Stimulated activated CD4-positive, alpha-beta T cell treated with anti-CD3 and anti-CD28 coated beads, Interleukin-12 subunit alpha, Interleukin-12 subunit beta, amount 100 ng/mL, for 24 hours (primary cell): ENCODE measurements around the gene OCIAD1.
"Not testable (repeated sequence)": the region's sequence is repeated elsewhere in the genome, so short reads cannot be mapped to it uniquely, and the experiment has no call there.

Experiments used
- DNase-seq, 2 experiments: peaks; one replicate each; pipeline ENCODE4 v3.0.0-alpha.2; 2020; ENCODE audit warnings: low read depth in 2 of 2

OCIAD1 gene

GRCh38 chr4:48821431-48821830 lies 9.5 kb upstream of the OCIAD1 start:
- not testable (repeated sequence) for DNase-seq

DNA sequence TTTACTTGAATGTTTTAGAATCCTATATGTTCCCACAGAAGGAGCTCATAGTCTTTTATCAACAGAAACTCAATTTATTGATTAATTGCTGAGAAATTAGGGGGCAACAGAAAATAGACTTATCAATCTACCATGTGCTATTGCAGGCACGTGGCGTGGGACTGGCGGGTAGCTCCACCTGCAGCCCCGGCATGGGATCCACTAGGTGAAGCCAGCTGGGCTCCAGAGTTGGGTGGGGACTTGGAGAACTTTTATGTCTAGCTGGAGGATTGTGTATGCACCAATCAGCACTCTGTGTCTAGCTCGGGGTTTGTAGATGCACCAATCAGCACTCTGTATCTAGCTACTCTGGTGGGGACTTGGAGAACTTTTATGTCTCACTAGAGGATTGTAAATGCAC lies 3.3 kb upstream of the OCIAD1 start:
- DNase-seq = no peak

DNA sequence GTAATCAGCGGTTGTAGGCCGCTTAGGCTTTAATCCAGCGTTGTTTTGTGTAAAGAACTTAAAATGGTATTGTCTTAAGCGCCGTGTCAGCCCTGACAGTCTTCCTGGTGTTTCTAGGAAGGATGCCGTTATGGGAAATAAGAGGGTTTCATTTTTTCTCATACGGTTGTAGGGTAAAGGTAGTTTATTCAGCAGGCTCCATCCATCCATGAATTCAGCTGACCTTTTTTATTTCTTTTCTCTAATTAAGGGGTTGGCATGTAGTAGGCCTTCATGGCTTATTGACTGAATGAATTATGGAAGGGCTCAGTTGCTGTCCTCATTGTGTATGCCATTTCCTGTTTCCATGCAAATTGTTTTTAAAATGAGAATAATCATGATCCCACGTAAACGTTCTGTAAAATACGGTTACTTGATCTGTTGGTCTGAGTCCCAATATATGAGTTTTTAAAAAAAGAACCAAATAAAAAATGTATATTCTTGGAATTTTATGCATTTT lies 693 bp downstream of the OCIAD1 start:
- DNase-seq = no peak

DNA sequence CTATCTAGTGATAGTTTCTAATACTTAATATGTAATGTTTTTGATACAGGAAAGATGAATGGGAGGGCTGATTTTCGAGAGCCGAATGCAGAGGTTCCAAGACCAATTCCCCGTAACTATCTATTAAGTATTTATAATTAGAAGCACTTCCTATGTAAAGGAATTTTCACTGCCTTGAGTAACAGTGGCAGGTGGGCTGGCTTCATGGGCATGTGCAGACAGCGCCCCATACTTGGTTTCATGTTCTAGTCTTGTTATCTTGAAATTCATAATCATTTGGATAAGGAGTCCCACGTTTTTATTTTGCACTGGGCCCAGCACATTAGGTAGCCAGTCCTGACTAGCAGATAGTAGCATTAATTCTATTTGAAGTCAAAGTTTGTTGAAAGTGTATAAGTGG lies 1.7 kb downstream of the OCIAD1 start:
- no peak for DNase-seq

DNA sequence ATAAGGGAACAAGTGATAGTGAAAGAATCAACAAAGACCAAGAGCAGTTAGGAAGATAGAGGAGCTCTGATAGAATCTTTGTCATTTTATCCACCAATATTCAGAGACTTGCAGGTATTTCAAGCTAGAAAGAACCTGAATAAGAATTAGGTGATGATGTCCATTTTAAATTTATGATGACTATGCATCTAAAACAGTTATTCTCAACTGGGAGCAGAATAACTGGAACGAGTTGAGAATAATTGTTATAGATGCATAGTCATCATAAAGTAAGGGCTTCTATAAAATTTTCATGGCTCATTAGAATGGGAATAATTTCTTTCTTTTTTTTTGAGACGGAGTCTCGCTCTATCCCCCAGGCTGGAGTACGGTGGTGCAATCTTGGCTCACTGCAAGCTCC lies 5.8 kb downstream of the OCIAD1 start:
- no peak for DNase-seq

GRCh38 chr4:48841045-48841827 lies 10.3 kb downstream of the OCIAD1 start:
- no peak for DNase-seq

DNA sequence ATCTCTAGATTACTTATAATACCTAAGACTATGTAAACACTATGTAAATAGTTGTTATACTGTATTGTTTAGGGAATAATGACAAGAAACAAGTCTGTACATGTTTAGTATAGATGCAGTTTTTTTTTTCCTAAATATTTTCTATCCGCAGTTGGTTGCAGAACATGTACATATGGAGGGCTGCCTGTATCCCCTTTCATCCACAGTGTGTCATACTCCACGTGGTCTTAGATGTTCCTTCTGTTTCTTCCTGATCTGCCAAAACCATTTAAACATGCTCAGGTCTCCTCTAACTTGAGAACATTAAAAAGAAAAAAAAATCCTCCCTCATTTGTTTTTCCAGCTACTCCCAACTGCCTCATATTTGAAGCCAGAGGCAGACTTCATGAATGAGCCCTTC lies 14.0 kb downstream of the OCIAD1 start:
- DNase-seq = no peak

DNA sequence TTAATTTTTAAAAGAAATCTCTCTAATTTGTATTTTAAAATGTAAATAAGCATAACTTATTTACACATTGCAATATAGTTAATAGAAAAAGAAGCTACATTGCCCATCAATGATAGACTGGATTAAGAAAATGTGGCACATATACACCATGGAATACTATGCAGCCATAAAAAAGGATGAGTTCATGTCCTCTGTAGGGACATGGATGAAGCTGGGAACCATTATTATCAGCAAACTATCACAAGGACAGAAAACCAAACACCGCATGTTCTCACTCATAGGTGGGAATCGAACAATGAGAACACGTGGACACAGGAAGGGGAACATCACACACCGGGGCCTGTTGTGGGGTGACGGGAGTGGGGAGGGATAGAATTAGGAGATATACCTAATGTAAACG lies 17.9 kb downstream of the OCIAD1 start:
- not testable (repeated sequence) for DNase-seq

DNA sequence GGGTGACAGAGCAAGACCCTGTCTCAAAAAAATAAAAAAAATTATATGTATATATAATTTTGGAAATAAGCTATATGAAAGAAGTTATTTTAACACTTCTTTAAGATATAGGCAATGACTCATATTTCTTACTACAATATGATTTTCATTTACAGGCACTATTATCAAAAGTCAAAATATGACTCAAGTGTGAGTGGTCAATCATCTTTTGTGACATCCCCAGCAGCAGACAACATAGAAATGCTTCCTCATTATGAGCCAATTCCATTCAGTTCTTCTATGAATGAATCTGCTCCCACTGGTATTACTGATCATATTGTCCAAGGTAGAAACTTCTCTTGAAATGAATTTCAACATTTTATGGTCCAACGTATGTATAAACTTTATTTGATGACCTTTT lies 20.8 kb downstream of the OCIAD1 start:
- no peak for DNase-seq

DNA sequence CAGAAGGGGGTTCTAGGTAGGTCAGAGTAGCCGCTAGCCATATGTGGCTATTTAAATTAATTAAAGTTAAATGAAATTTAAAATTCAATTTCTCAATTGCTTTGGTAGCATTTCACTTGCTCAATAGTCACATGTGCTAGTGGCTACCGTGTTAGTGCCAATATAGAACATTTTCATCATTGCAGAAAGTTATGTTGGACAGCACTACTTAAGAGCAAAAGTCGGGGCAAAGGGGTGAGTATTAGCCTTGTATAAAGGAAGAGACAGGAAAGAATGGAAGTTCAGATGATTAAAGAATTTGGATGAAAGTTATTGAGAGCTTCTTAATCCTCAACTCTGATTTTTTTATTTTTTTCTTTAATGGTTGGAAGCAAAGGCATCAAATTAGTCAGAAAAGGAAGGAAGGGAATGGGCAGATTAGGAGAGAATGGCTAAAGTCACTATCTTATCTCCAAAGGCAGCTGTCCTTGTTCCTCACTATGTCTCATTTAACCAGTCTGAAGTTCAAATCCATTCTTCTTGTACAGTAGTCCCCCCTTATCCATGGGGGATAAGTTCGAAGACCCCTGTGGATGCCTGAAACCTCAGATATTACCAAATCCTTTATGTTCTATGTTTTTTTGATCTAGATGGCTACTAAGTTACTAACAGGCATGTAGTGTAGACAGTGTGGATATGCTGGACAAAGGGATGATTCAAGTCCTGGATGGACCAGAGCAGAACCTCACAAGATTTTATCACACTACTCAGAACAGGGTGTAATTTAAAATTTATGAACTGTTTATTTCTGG lies 22.9 kb downstream of the OCIAD1 start:
- no peak for DNase-seq

DNA sequence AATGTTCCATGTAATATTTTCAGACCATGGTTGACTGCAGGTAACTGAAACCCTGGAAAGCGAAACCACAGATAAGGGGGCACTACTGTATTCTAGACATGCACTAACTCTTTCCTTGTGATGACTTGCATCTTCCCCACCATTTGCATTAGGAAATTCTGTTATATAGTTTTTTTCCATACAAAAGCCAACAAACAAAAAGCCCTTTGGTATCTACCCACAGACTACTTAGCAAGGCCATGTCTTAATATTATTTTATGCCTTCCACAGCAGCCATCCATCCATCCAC lies 23.5 kb downstream of the OCIAD1 start:
- no peak for DNase-seq

DNA sequence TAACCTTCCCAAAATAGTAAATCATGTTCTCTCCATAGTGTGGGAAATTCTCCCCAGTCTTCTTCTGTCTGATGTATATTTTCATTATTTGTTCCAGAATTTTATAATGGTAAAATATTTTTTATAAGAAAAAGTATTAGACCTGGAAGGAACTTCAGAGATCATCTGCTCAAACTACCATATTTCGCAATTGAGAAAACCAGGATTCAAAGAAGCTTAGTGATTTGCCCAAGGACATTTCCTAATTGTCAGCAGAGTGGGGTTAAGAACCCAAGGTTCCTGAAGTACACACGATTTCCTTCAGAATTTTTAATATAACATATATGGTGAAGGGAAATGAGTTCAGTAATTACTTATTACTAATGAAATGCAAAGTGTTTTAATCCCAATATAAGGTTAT lies 24.1 kb downstream of the OCIAD1 start:
- no peak for DNase-seq

DNA sequence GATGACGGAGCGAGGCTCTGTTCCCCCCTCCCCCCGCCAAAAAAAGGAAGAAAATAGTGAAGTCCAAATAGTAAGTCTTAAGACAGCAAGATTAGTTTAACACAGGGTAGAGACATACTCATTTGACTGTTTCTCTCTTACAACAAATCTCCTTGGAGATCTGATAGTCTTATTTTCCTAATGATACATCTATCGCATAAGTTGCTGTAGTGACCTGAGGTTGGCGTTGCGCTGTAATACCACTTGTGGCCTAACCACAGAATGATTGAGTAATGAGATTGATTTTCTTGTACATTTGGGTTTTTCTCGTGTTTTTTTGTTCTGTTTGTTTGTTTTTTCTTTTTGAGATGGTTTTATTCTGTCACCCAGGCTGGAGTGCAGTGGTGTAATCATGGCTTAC lies 27.2 kb downstream of the OCIAD1 start:
- DNase-seq = no peak

- no peak for DNase-seq
These were observed 31.1 kb downstream of the OCIAD1 start for GRCh38 chr4:48862038-48862437.

DNA sequence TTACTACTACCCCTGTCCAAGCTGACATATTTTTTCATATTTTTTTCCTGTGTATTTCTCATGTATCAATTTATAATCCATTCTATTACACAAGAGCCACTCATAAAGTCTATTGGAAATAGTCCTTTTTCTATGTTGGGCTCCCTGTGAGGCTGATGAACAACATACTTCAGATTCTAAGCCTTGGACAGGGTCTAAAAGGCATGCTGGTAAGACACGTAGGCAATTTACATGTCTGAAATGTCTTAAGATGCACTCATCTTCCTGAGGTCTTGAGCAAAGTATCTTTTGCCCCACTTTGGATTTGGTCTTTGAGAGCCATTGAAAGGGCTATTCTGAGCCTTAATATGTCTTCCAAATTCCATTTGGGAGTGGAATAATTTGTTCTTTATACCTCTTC lies 31.8 kb downstream of the OCIAD1 start:
- no peak for DNase-seq

DNA sequence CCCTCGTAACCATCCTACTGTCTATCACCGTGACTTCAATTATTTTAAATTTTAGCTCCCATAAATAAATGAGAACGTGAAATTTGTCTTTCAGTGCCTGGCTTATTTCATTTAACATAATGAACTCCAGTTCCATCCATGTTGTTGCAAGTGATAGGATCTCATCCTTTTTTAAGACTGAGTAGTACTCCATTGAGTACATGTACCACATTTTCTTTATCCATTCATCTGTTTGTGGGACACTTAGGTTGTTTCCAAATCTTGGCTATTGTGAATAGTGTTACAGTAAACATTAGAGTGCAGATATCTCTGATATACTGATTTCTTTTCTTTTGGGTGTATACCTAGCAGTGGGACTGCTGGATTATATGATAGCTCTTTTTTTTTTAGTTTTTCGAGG lies 32.8 kb downstream of the OCIAD1 start:
- no peak for DNase-seq

- not testable (repeated sequence) for DNase-seq
These were observed 33.8 kb downstream of the OCIAD1 start for GRCh38 chr4:48864696-48865095.

DNA sequence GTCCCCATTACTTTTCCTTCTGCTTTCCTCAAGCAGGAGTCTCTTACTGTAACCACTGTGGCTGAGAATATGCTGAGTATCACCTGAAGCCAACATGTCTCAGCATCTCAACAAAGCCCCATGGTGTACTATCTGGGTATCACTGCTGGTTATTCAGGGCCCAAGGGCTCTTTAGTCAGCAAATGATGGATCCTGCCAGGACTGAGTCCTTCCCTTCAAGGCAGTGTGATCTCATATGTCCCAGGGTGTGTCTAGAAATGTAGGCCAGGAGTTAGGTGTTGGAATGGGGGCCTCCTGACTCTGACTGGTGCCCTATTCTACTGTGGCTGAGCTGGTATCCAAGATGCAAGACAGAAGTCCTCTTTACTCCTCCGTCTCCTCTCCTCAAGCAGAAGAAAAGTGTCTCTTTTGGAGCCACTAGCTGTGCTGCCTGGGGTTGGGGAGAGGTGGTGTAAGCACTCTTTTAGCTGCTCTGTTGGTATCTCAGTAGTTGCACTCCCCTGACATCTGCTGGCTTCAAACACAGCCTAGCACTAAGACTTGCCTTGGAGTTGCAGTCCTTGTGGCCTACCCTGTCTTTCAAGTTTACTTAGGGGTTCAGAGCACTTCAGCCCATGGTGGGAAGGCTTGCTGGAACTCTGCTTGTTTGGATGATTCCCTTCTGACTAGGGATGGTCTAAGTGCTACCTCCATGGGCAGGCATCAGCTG lies 47.1 kb downstream of the OCIAD1 start:
- no peak for DNase-seq

GRCh38 chr4:48879561-48880442 lies 48.9 kb downstream of the OCIAD1 start:
- no peak for DNase-seq

- not testable (repeated sequence) for DNase-seq
These were observed 50.8 kb downstream of the OCIAD1 start for GRCh38 chr4:48881646-48882045.

GRCh38 chr4:48889750-48890149 lies 58.9 kb downstream of the OCIAD1 start:
- DNase-seq = not testable (repeated sequence)
